ENCODE results near the gene STT3B.

The STT3B gene

GRCh38 chr3:31551646-31552045, 18.9 kb downstream of the STT3B start:
- DNase-seq (ENCODE audit: low read depth in 3 of 3), result no peak

GRCh38 chr3:31552103-31552502, 19.4 kb downstream of the STT3B start:
- no peak for DNase-seq (ENCODE audit: low read depth in 3 of 3)

GRCh38 chr3:31553258-31553657, 20.5 kb downstream of the STT3B start:
- no peak for DNase-seq (ENCODE audit: low read depth in 3 of 3)

- DNase-seq (ENCODE audit: low read depth in 3 of 3), result no peak
Observed at GRCh38 chr3:31555204-31555603, 22.5 kb downstream of the STT3B start.

GRCh38 chr3:31559872-31560534, 27.3 kb downstream of the STT3B start:
- no peak for DNase-seq (ENCODE audit: low read depth in 3 of 3)

- DNase-seq (ENCODE audit: low read depth in 3 of 3), result no peak
Observed at GRCh38 chr3:31561891-31562290, 29.2 kb downstream of the STT3B start.

GRCh38 chr3:31562525-31562924, 29.8 kb downstream of the STT3B start:
- DNase-seq (ENCODE audit: low read depth in 3 of 3), result peak in 1 of 3 experiments; percentile 21

GRCh38 chr3:31565288-31565687, 32.6 kb downstream of the STT3B start:
- DNase-seq (ENCODE audit: low read depth in 3 of 3), result no peak

- no peak for DNase-seq (ENCODE audit: low read depth in 3 of 3)
Observed at GRCh38 chr3:31567036-31567435, 34.3 kb downstream of the STT3B start.

- DNase-seq (ENCODE audit: low read depth in 3 of 3), result no peak
Observed at GRCh38 chr3:31568649-31569048, 35.9 kb downstream of the STT3B start.

- no peak for DNase-seq (ENCODE audit: low read depth in 3 of 3)
Observed at GRCh38 chr3:31571325-31571724, 38.6 kb downstream of the STT3B start.

GRCh38 chr3:31572236-31573004, 39.7 kb downstream of the STT3B start:
- no peak for DNase-seq (ENCODE audit: low read depth in 3 of 3)

GRCh38 chr3:31573036-31573779, 40.5 kb downstream of the STT3B start:
- DNase-seq (ENCODE audit: low read depth in 3 of 3), result no peak

GRCh38 chr3:31575448-31575847, 42.7 kb downstream of the STT3B start:
- no peak for DNase-seq (ENCODE audit: low read depth in 3 of 3)

- DNase-seq (ENCODE audit: low read depth in 3 of 3), result no peak
Observed at GRCh38 chr3:31576521-31576920, 43.8 kb downstream of the STT3B start.

GRCh38 chr3:31577232-31577631, 44.5 kb downstream of the STT3B start:
- DNase-seq (ENCODE audit: low read depth in 3 of 3), result no peak

GRCh38 chr3:31579828-31580227, 47.1 kb downstream of the STT3B start:
- no peak for DNase-seq (ENCODE audit: low read depth in 3 of 3)

- DNase-seq (ENCODE audit: low read depth in 3 of 3), result no peak
Observed at GRCh38 chr3:31580645-31581044, 47.9 kb downstream of the STT3B start.

GRCh38 chr3:31581660-31582059, 48.9 kb downstream of the STT3B start:
- DNase-seq (ENCODE audit: low read depth in 3 of 3), result no peak

GRCh38 chr3:31589228-31589627, 56.5 kb downstream of the STT3B start:
- DNase-seq (ENCODE audit: low read depth in 3 of 3), result no peak

GRCh38 chr3:31590650-31591049, 57.9 kb downstream of the STT3B start:
- DNase-seq (ENCODE audit: low read depth in 3 of 3), result no peak

GRCh38 chr3:31592764-31593163, 60.0 kb downstream of the STT3B start:
- DNase-seq (ENCODE audit: low read depth in 3 of 3), result no peak

- no peak for DNase-seq (ENCODE audit: low read depth in 3 of 3)
Observed at GRCh38 chr3:31596176-31596575, 63.5 kb downstream of the STT3B start.
